NOMO-1 treated with DMSO at 0.1 percent for 48 hours (cell line): ENCODE measurements around the gene H6PD.

Source experiments
- DNase-seq: peaks from one replicate; lab custom pipeline; 2025; ENCODE audit not compliant: unreplicated experiment; lab: John Stamatoyannopoulos, UW

Gene H6PD

GRCh38 chr1:9314711-9315379 is 80.3 kb downstream of the H6PD start:
- no peak for DNase-seq

- no peak for DNase-seq
These were observed 81.0 kb downstream of the H6PD start for GRCh38 chr1:9315411-9316079.

GRCh38 chr1:9316080-9316444 is 81.5 kb downstream of the H6PD start:
- DNase-seq: no peak

GRCh38 chr1:9316512-9316911 is 81.9 kb downstream of the H6PD start:
- DNase-seq: no peak

GRCh38 chr1:9317072-9317471 is 82.5 kb downstream of the H6PD start:
- no peak for DNase-seq

GRCh38 chr1:9317591-9318417 is 83.2 kb downstream of the H6PD start:
- DNase-seq: no peak

GRCh38 chr1:9319208-9319788 is 84.7 kb downstream of the H6PD start:
- DNase-seq: no peak

- DNase-seq: no peak
These were observed 85.4 kb downstream of the H6PD start for GRCh38 chr1:9319789-9320519.
